Memory B cell (primary cell): Measurements from ENCODE around the gene SUPT3H.

Experiments
- ATAC-seq: fragments of 150-1000 bp; cut with Tn5 transposase; 2 replicates; pipeline ENCODE4 v1.10.0; 2021; ENCODE audit warnings: low read depth, mild to moderate bottlenecking, moderate library complexity
- DNase-seq, 2 donors: peaks; one replicate each; pipeline ENCODE4 v3.0.0; 2022; ENCODE audit warnings: low spot score in 2 of 2
- H3K27ac Mint-ChIP-seq: one replicate; pipeline ENCODE4 v1.8.0; 2022; ENCODE audit warnings: mild to moderate bottlenecking, moderate library complexity, mixed read lengths
- H3K27me3 Mint-ChIP-seq: one replicate; pipeline ENCODE4 v1.8.0; 2022; ENCODE audit warnings: mixed read lengths
- H3K36me3 Mint-ChIP-seq: one replicate; pipeline ENCODE4 v1.8.0; 2022; ENCODE audit warnings: mild to moderate bottlenecking, mixed read lengths
- H3K4me1 Mint-ChIP-seq: one replicate; pipeline ENCODE4 v1.8.0; 2022; ENCODE audit warnings: mixed read lengths
- H3K4me3 Mint-ChIP-seq: one replicate; pipeline ENCODE4 v1.8.0; 2022; ENCODE audit warnings: mild to moderate bottlenecking, moderate library complexity, mixed read lengths
- H3K9me3 Mint-ChIP-seq: one replicate; pipeline ENCODE4 v1.8.0; 2022; ENCODE audit warnings: mixed read lengths

Gene SUPT3H

DNA sequence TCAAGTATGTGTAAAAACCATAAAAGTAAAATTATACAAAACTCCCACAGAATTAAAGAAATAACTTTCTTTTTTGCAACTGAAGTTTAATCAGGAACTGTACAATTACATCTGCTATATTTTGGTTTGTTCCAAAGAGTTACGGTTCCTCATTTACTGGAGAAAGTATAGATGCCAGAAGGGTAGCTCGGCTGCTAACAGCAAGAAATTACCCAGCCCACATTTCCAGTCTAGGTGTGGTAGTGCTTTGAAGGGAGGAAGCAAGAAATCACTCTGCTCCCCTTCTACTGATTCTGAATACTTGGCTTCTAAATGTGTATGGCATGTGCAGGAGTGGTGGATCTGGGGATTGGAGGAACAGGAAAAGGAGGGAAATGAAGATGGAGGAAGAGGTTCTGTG is 549.0 kb downstream of the SUPT3H start:
- Mint-ChIP-seq H3K9me3 (no peaks in the 10 kb centered on the region), H3K36me3 (peaks cover 4% of the 10 kb centered on the region), H3K27ac (peak overlapping the region; percentile 18), H3K27me3 (no peaks in the 10 kb centered on the region), H3K4me3 (no peak overlapping the region), H3K4me1 (peaks cover 7% of the 10 kb centered on the region)
- ATAC-seq (no peak), DNase-seq (no peak)

DNA sequence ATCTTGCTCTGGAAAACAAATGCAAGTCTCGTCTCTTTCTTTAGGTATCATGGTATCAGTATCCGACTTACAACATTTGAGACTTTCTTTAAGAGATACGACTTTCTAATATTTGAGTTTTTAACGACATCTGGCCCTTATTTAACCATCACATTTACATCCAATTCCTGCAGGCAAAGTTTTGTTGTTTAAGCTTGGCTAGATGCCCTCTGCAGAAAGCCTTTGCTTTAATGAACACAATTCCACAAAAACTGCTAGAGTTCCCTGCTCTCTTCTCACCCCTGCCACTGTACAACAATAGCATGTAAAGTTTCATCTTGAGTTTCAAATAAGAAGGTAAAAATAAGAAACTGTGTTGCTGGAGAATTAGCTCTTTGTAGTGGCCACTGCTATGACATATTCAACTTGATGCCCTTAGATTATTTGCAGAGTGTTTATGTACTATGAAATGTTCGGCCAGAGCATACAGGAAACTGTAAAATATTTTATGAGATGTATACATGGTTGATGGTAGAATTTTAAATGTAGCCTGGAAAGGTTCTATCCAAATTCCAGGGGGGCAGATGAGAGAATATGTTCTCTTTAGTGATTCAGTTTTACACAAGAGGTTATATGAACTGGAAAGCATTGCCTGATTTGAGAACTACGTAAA is 551.6 kb downstream of the SUPT3H start:
- H3K27me3 Mint-ChIP-seq = no peaks in the 10 kb centered on the region
- peaks cover 6% of the 10 kb centered on the region for H3K36me3 Mint-ChIP-seq
- ATAC-seq (no peak), DNase-seq (no peak)
- no peak overlapping the region for H3K4me3 Mint-ChIP-seq
- H3K9me3 Mint-ChIP-seq = no peaks in the 10 kb centered on the region
- peaks cover 7% of the 10 kb centered on the region for H3K4me1 Mint-ChIP-seq
- H3K27ac Mint-ChIP-seq = no peak overlapping the region

DNA sequence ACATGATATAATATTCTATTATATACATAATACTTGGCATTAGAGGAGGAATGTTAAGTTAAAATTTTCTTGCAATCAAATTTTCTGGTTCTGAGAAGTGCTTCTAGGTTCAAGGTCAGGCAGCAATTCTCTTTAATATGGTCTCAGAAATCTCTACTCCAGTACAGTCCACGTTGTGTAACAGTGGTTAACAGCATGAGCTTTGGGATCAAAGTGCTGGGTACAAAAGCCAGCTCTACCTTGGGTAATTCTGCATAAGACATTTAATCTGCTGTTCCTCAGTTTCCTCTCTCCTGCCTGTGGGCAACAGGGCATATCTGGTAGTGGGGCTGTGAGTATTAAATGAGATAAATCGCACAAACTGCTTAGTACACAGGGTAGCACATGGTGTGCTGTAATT is 552.5 kb downstream of the SUPT3H start:
- Mint-ChIP-seq H3K27me3 (no peaks in the 10 kb centered on the region), H3K4me3 (no peak overlapping the region), H3K36me3 (peaks cover 6% of the 10 kb centered on the region), H3K27ac (no peak overlapping the region), H3K9me3 (no peaks in the 10 kb centered on the region), H3K4me1 (peaks cover 7% of the 10 kb centered on the region)
- DNase-seq (no peak), ATAC-seq (no peak)

DNA sequence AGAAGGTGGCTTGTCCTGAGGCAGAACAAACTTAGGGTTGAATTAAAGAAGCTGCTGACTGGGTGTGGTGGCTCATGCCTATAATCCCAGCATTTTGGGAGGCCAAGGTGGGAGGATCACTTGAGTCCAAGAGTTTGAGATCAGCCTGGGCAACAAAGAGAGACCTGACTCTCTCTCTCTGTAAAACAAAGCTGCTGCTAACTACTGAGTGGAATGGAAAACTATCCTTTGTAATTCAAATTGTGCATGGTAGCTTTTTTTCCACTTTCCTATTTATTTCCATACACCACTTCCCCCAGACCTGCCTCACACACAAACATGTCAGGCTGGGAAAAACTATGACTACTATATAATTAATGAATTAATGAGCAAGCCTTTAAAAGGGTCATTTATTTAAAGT is 553.2 kb downstream of the SUPT3H start:
- no peak overlapping the region for H3K27ac Mint-ChIP-seq
- peaks cover 6% of the 10 kb centered on the region for H3K36me3 Mint-ChIP-seq
- DNase-seq = no peak
- no peak for ATAC-seq
- H3K27me3 Mint-ChIP-seq = no peaks in the 10 kb centered on the region
- no peak overlapping the region for H3K4me3 Mint-ChIP-seq
- no peaks in the 10 kb centered on the region for H3K9me3 Mint-ChIP-seq
- H3K4me1 Mint-ChIP-seq = peaks cover 4% of the 10 kb centered on the region

DNA sequence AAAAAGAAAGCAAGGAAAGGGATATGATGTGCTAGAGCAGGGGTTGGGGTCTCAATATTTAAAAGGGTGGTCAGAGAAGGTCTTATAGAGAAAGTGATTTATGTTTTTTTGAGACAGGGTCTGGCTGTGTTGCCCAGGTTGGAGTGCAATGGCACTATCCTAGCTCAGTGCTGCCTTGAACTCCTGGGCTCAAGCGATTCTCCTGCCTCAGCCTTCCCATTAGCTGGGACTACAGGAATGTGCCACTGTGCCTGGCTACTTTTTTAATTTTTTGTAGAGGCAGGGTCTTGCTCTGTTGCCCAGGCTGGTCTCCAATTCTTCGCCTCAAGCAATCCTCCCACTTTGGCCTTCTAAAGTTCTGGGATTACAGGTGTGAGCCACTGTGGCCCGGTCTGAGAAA is 557.0 kb downstream of the SUPT3H start:
- H3K4me1 Mint-ChIP-seq = no peaks in the 10 kb centered on the region
- no peaks in the 10 kb centered on the region for H3K9me3 Mint-ChIP-seq
- no peak for ATAC-seq
- H3K4me3 Mint-ChIP-seq = no peak overlapping the region
- peaks cover 4% of the 10 kb centered on the region for H3K36me3 Mint-ChIP-seq
- H3K27ac Mint-ChIP-seq = no peak overlapping the region
- no peaks in the 10 kb centered on the region for H3K27me3 Mint-ChIP-seq
- no peak for DNase-seq

DNA sequence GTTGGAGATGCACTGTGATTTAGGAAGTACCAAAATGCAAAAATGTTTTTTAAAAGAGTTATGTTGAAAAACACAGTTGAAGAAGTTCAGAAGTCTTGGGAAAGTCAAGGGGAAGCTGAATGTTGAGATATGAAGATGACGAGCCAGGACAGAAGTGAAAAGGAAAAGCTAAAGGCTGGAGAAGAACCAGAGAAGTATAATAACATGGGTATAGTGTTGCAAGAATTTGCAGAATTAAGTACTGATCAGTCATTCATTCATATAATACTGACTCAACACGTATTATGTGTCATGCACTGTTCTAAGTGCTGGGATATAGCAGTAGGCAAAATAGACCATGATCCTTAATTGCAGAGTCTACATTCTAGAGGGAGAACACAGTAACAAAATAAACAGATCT is 557.4 kb downstream of the SUPT3H start:
- no peak for DNase-seq
- ATAC-seq = no peak

DNA sequence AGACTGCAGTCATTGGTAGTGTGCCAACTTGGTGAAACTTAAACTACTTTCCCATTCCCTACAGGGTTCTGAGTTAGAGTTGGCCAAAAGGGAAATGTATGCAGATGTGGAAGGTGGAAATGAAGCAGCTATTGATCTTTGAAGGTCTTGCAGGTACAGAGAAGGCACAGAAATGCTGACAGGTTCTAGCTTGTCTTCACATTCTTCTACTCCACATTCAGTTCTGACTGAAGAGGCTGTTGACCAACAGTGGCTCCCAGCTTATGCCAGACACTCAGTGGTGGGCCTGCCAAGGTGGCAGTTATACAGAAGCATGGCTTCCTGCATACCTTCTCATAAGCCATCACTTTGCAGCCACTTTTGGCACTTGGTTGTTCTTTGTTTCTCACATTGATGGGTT is 566.3 kb downstream of the SUPT3H start:
- DNase-seq (no peak), ATAC-seq (no peak)
- Mint-ChIP-seq H3K4me1 (no peaks in the 10 kb centered on the region), H3K9me3 (no peaks in the 10 kb centered on the region), H3K27me3 (no peaks in the 10 kb centered on the region), H3K4me3 (no peak overlapping the region), H3K36me3 (peaks cover 4% of the 10 kb centered on the region), H3K27ac (no peak overlapping the region)

More for the DNA sequence above, 557.4 kb downstream of the SUPT3H start:
- no peaks in the 10 kb centered on the region for H3K4me1 Mint-ChIP-seq
- no peak overlapping the region for H3K4me3 Mint-ChIP-seq
- no peaks in the 10 kb centered on the region for H3K27me3 Mint-ChIP-seq
- H3K9me3 Mint-ChIP-seq = no peaks in the 10 kb centered on the region
- peaks cover 4% of the 10 kb centered on the region for H3K36me3 Mint-ChIP-seq
- H3K27ac Mint-ChIP-seq = no peak overlapping the region

DNA sequence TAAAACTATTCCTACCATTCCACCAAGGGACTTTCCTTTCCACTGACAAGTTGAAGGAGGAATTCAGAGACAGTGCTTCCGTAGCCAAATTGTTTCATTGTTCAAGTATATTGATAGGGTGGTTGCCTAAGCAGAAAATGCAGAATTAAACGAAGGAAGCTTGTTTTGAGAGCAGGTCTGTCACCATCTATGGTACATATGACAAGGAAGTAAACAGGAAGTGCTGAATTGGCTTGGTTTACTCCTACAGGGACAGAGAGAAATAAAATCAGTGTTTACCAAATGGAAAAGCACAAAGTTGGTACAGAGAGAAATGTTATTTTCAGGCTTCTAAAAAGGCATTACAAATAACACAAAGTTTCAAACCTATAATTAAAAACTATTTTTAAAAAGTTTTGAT is 568.5 kb downstream of the SUPT3H start:
- Mint-ChIP-seq H3K4me3 (no peak overlapping the region), H3K27me3 (no peaks in the 10 kb centered on the region), H3K4me1 (no peaks in the 10 kb centered on the region), H3K9me3 (no peaks in the 10 kb centered on the region), H3K36me3 (peaks cover 4% of the 10 kb centered on the region), H3K27ac (no peak overlapping the region)
- ATAC-seq (no peak), DNase-seq (no peak)

DNA sequence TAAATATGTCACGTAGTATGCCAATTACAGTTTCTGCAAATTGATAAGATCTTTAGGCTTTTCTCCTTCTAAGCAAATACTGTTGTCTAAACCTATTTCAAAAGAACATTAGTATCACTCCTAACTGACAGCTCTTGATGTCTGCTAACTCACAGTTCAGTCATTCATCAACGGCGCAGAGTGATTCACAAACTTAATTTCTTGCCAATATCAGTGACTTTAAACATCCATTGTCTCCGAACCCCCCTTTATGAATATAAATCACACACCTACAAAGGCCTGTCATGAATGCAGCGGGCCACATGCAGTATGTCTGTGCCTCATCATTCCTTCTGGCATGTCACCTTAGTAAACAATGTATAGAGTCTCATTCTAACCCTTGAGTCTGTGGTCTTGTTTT is 569.6 kb downstream of the SUPT3H start:
- Mint-ChIP-seq H3K4me3 (no peak overlapping the region), H3K4me1 (no peaks in the 10 kb centered on the region), H3K27me3 (no peaks in the 10 kb centered on the region), H3K27ac (no peak overlapping the region), H3K36me3 (peaks cover 2% of the 10 kb centered on the region), H3K9me3 (no peaks in the 10 kb centered on the region)
- ATAC-seq = no peak
- DNase-seq = no peak

DNA sequence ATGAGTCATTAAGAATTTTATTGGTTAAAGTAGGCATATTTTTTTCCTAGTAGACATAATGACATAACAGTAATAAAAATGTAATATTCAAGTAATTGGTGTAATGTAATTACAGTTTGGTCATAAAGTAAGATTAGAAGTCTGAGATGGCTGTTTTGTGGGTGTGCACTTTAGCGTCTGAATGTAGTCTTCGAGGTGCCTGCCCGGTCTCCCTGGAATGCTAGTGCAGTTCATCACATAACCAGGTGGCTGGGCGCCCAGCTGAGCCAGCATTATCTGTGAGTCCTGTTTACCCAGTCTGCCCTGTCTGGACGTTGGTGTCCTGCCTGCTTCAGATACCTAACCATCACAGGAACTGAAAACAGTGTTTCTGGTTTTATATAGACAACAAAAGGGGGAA is 571.1 kb downstream of the SUPT3H start:
- no peak for DNase-seq
- Mint-ChIP-seq H3K27ac (no peak overlapping the region), H3K36me3 (no peaks in the 10 kb centered on the region), H3K27me3 (no peaks in the 10 kb centered on the region), H3K4me3 (no peak overlapping the region), H3K9me3 (no peaks in the 10 kb centered on the region), H3K4me1 (no peaks in the 10 kb centered on the region)
- no peak for ATAC-seq

DNA sequence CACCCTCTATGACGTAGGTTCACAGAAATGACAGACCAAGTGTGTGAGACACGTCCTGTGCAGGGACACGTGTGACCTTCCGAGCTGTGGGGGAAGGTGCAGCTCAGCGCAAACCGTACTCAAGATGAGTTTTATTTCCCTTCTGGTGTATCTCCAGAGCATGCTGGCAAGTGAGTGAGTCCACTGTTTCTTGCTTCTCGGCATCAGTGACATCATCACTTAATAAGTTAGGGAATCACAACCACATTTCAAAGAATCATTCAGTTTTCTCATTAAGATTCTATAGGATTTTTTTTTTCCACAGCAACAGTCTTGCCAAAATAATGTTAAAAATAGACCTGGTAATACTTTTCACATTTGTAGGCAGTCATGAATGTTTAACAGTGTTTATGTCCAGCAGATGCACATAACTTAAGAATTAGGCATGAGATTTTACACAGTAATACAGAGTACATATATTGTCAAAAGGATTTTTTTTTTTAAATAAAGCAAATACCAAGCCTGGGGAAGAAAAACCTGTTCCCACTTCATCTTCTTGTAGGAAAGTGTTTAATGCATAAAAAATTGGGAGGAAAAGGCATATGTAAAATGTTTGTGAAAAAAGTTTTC is 572.4 kb downstream of the SUPT3H start:
- Mint-ChIP-seq H3K36me3 (no peaks in the 10 kb centered on the region), H3K4me3 (no peak overlapping the region), H3K27ac (no peak overlapping the region), H3K9me3 (no peaks in the 10 kb centered on the region), H3K4me1 (no peaks in the 10 kb centered on the region), H3K27me3 (peaks cover 4% of the 10 kb centered on the region)
- no peak for DNase-seq
- ATAC-seq = no peak

DNA sequence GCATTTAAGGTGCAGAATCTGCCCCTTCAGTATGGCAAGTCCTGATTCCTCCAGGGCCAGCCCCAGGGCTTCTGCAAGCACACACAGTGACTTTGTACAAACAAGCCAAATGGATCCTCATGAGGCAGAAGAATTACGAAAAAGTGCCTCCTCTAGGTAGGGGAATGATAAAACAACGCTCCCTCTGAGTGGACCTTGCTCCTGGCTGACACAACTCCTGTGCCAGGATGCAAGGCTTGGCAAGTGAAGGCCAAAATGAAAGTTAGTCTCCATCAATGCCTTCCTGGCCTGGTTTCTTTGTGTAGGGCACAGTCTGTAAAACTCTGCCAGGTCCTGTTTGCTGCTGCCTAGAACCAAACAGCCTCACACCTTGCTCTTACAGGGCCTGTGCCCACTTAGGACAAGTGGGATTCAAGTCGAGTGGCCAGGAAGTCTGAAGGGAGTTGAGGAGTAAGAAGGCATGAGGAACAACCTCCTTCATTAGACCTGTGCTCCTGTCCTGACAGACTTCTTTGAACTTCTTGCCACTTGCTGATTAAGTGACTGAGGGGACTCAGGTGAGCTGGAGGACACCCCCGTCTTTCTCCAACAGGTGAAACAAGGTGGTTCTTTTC is 573.1 kb downstream of the SUPT3H start:
- DNase-seq (no peak), ATAC-seq (no peak)
- Mint-ChIP-seq H3K4me1 (no peaks in the 10 kb centered on the region), H3K9me3 (no peaks in the 10 kb centered on the region), H3K4me3 (no peak overlapping the region), H3K27ac (no peak overlapping the region), H3K36me3 (no peaks in the 10 kb centered on the region), H3K27me3 (peaks cover 4% of the 10 kb centered on the region)

DNA sequence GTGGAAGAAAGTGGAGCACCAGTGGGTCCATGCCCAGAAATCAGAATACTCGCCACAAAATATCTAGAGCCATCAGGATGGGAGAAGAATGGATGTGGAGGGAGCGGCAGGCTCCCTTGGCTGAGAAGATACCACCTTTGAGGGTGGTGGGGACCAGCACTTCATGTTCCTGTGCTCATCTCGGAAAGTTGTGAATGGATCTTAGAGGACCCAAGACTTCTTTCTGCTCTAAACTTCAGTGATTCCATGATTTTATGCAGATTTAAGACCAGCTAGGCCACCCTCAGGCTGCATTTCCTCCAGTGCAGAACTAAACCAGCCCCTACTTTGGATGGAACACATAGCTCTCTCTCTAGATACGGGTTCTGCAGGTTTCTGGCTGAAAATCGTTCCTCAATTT is 573.7 kb downstream of the SUPT3H start:
- Mint-ChIP-seq H3K36me3 (no peaks in the 10 kb centered on the region), H3K27ac (no peak overlapping the region), H3K9me3 (no peaks in the 10 kb centered on the region), H3K27me3 (peaks cover 6% of the 10 kb centered on the region), H3K4me1 (no peaks in the 10 kb centered on the region), H3K4me3 (no peak overlapping the region)
- no peak for DNase-seq
- no peak for ATAC-seq

DNA sequence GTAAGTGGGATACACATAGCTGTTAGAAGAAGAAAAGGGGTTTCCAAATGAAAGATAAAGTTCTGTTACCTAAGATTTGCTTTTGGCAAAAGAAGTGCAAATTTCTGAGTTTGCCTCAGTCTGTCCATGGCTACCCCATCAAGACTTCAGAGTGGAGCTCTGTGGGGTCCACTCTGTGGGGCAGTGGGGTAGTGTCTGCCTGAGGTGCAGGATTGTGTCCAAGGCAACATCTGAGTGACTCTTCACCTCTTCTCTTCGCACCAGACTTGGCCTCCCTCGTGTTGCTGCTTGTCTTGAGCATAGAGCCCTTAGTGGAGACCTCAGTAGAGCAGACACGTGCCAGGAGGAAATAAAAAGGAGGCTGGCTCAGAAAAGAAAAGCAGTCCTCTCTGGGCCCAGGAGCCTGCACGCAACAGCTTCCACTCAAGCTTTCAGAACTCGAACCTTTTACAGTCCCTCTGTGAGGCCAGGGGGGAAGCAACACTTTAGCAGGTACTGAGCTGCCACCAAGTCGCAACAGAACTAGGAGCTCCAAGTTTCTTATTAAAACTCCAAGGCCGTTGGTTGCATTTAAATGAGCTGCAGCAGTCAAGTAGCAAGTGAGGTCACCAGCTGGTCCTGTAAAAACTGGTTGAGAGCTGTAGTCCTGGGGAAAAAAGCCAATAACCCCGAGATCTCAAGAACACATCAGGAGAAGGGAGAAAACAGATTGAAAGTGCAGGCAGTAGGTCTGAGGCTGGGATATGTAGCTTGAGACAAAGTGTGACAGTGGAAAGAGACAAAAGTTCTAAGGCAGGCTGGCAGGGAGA is 576.7 kb downstream of the SUPT3H start:
- H3K27ac Mint-ChIP-seq = no peak overlapping the region
- DNase-seq (no peak), ATAC-seq (no peak)
- H3K36me3 Mint-ChIP-seq = no peaks in the 10 kb centered on the region
- no peaks in the 10 kb centered on the region for H3K9me3 Mint-ChIP-seq
- H3K4me1 Mint-ChIP-seq = no peaks in the 10 kb centered on the region
- peaks cover 13% of the 10 kb centered on the region for H3K27me3 Mint-ChIP-seq
- no peak overlapping the region for H3K4me3 Mint-ChIP-seq
